Activated CD4-positive, alpha-beta T cell treated with anti-CD3 and anti-CD28 coated beads, Interleukin-2, amount 50 U/mL, for 48 hours (primary cell): ENCODE measurements around the gene NOX4.
"Not testable (repeated sequence)": the region's sequence is repeated elsewhere in the genome, so short reads cannot be mapped to it uniquely, and the experiment has no call there.

Experiments
- DNase-seq, 2 experiments: peaks; one replicate each; pipeline ENCODE4 v3.0.0-alpha.2; 2020

The NOX4 gene

DNA sequence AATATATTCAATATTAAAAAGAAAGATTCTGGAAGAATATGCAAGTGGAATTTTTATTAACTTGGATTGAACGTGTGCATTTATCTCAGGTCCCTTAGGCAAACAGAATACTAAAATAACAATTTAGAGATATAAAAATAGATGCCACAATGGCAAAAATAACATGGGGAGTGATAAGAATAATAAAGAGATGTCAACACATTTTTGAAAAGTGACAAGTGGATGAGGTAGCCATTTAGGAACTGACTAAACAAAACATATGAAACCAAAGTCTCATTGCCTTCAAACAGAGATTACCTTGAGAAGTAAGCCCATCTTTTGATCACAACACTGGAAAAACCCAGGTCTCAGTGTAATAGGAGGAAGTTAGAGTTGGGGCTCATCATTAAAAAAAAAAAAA lies 112.2 kb downstream of the NOX4 start:
- not testable (repeated sequence) for DNase-seq

DNA sequence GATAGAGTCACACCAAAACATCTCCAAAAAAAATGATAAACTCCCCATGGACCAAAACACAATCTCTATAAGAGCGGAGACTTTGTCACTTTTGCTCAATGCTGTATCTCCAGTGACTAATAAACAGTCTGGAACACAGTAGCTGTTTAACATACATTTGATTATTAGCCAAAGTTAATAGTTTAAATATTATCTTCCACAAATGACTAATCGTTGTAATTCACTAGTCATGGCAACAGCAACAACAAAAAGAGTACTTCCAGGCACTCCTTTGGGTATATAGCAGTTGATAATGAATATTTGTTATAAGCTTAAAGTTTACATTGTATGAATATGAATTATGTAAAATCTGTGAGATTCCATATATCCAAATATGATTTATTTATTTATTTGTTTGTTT lies 121.8 kb downstream of the NOX4 start:
- not testable (repeated sequence) for DNase-seq

DNA sequence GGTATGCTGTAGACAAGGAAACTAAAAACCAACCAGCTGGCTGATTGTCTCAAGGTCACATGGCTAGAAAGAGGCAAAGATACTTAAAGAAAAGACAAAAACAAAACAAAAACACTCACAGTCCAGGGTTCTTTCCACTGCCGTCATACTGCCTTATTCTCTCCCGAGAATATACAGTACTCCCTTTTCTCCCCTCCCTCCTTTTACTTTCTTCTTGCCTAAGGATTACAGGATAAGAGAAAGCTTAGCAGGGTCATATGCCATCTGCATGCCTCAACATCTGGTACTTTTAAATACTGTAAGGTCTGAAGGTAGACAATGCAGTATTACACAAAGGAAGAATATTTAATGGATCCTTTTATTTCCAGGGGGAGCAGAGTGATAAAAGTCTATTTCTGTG lies 126.3 kb downstream of the NOX4 start:
- DNase-seq: not testable (repeated sequence)

DNA sequence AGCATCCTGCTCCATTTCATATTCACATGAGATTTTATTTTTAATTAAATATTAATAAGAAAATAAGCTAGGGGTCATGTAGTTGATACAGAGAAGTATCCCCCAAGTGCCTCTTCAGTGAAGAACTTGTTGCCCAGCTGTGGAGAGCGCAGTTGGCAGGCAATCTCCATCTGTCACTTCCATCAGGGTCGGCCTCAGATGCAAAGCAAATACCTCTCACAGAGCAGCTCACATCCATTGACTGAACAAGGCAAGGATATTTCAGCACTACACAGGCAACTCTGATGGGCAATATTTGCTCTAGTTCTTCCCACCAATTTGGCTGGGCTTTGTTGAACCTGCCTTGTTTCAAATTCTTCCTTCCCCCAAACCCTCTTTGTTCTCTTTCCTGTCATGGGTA lies 129.4 kb downstream of the NOX4 start:
- no peak for DNase-seq

DNA sequence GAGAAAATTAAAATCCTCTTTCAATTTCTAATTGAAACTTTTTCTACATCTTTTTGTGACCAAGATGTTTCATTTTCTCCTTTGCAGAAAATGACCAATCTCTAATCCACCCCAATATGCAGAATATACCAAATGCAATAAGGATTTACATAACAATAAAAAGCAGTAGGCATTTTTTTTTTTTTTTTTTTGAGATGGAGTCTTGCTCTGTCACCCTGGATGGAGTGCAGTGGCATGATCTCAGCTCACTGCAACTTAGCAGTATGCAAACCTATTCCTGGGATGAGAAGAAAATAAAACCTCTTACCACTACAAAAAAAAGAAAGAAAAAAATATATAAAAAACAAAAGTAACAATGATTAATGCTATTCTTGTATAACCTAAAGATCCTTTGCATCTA lies 132.0 kb downstream of the NOX4 start:
- not testable (repeated sequence) for DNase-seq

DNA sequence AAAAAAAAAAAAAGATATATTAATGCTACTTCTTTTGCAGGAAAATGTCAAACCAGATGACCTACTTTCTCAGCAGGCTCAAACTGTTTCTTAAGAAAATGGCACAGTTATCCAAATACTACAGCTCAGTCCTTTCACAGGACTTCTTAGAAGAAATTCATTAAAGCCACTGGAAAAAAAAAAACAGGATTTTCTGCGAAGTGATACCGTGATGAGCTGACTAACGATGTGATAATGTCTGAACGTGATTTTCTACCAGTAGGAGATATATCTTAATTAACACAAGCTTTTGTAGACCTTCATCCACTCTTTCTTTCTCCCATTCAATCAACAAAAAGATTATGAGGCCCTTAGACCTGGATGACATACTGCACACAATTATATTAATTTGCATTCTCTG lies 132.4 kb downstream of the NOX4 start:
- no peak for DNase-seq

DNA sequence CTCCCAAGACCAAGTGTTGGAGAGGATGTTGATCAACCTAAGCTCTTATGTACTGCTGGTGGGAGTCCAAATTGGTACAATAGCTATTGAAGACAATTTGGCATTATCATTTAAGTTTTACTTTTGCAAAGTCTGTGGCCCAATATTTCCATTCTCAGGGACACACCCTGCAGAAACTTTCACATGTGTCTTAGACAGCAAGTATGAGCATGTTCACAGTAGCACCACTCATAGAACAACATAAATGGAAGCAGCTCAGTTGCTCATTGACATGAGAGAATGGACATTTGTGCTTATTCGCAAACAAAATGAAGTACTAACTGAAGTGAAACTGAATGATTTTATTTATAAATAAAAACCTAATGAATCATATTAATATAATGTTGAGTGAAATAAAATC lies 135.5 kb downstream of the NOX4 start:
- DNase-seq: no peak

DNA sequence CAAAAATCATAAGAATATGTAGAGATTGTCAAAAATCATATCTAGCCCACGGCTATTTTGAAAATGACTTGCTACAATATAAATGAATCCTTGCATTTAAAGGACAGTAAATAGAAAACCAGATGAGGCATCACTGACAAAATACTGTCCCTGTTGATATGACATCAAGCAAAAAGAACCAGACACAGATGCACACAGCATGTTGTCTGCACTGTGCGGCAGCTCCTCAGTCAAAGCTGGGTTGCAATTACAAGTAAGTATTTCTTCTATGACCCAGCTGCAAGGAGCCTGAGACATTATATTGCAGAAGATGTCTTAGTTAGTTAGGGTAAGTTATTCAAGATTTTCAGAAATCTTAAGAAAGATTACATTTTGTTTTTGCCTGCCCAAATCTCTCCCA lies 136.7 kb downstream of the NOX4 start:
- not testable (repeated sequence) for DNase-seq

DNA sequence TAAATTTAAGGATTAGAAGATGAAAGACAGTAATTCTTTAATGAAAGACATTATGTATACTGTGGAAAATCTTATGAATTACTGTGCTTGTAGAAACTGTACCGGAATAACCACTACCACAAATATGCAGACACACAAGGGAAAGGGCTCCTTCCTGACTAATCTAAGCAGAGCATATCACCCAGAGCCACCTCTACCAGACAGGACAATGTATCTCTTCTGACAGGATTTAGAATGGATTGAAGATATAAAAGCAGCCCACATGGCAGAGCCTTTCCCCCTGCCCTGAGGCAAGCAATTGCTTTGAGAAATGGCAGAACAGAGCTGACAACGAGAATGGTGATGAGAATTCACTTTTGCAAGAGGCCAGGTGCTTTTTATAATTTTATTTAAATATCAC lies 144.1 kb downstream of the NOX4 start:
- no peak for DNase-seq

DNA sequence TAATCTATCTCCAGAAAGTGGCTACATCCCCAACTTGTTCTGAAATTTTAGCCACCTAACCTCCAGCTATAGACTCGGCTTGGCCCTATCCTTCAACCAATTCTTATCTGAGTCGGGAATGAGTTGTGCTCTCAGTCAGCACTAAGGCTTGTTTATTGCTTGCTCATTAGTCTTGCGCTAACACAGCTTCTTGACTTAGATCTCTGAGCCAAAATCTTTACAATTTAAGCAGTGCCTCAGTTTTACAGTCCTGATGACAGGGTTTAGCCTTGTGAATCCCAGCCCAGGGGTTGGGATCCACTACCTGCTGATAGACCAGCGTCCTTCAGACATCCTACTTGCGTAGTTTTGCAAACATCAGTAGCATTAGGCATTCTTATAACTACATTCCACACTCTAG lies 144.6 kb downstream of the NOX4 start:
- DNase-seq: no peak

DNA sequence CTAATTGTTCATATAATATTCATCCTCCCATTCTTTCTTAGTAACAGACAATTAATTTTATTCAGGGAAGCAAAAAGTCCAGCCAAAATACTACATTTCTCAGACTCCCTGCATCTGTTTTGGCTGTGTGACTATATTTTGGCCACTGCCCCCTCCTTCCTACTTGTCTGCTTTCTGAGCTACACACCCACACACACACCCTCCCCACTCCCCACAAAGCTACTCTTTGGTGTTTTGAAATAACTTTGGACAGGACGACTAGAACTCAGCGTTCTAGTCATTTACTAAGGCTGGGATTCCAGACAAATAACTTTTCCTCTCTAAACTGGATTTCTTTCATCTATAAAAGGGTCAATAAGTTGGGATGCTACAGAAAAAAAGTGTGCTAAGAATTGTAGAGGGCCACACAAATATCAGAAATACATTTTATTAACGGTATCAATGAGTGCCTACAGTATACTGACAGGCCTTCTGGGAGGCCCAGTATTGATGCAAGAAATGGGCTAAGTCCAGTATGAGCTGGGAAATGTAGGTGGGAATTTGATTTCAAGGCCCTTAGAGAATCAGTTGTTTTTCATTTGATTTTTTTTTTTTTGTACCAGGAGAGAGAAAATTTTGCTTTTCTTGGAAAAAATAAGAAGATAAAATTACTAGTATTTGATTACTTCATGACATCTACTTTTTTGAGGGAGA lies 148.1 kb downstream of the NOX4 start:
- DNase-seq: not testable (repeated sequence)

DNA sequence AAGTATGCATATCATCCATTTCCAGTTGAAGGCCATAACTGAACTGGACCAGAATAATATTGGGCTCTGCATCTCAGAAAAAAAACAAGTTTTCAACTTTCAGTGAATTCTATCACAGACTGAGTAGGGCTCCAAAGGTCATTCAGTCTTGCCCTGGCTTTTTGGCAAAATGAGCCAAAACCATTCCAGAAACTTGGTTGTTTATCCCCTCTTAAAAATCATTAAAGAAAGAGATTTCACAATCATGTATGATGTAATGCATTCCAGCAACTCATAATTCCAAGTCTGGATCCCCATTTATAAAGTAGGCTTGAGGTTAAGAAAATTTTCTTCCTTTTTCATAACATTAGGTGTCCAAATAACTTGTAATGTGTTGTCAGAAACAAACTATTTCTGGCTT lies 150.7 kb downstream of the NOX4 start:
- not testable (repeated sequence) for DNase-seq

DNA sequence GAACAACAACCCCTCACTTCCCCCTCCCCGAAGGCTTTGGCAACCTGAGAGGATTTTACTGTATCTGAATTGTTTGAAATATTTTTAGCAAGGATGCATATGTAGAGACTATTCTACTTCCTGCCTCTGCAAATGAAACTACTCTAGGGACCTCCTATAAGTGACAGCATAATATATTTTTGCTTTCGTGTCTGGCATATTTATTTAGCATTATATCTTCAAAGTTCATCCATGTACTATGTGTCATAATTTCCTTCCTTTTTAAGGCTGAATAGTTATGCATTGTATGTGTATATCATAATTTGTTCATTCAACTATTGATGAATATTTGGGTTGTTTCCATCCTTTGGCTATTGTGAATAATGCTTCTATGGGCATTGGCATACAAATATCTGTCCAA lies 153.1 kb downstream of the NOX4 start:
- DNase-seq: not testable (repeated sequence)

DNA sequence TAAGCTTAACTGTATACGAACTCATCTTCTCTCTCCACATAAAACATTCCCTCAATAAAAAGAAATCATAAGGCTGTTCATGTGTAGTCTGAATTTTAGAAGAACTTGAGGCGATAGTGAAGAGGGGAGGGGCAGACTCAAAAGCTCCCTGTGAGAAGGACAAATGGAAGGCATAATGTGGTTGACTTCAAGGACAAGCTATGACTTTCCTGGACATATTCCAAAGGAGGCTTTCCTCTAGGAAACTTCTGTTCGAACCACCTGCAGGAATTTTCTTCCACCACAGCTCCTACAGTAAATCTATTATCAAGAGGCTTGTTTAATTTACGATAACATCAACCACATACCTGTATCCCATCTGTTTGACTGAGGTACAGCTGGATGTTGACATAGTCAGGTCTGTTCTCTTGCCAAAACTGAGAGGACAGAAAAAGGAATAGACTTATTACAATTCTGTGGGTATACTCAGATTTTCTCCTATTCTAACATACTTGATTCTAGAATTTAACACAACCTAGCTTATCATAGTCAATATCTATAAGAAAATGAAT lies 154.0 kb downstream of the NOX4 start:
- not testable (repeated sequence) for DNase-seq

DNA sequence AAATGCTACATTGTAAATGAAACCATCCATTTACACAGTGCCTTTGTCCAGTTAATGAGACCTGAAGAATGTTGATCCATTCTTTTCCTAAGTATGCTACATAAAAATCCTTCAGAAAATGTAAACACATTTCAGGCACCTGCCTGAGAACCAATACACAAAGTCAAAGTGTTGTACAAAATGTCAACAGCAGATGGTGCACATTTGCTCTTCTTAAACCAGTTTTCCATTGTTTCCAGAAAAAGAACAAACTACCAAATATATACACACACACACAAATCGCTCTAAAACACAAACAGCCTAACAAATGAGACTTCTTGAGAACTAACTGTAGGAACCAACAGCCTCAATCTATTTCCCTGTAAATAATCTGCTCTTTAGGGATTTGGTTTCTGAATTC lies 157.5 kb downstream of the NOX4 start:
- not testable (repeated sequence) for DNase-seq

DNA sequence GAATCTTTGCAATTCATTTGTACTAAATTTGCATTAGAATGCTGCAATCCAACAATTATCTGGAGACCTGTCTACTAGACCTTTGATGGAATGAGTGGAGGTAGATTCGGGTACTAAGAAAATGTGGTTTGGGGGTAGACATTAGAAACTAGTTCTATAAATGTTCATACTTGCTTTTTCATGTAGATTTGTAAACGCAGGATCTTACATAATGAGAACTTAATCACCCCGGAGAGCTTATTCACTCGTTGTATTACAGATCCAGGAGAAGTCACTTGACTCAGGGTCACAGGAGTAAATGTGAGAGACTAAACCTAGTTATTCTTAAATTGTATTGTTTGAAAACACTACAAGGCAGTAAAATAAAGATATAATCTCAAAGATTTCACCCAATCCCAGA lies 159.2 kb downstream of the NOX4 start:
- DNase-seq: not testable (repeated sequence)

DNA sequence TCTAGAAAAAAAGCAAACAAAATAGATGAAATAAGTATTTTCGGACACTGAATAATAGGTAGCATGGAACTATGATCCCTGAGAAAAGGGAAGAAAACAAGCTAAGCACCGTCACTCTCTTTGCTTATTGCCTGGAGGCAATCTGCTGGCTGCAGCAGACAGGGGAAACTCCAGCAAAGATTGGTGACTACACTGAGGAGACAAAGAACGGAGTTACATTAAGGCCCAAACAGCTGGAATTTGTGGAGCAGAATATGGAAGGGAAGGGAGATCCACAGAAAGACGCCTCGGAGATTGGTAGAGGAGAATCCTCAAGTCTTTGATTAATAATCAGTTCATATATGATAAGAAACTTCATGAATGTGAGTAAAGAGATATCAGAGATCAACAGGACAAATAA lies 163.3 kb downstream of the NOX4 start:
- no peak for DNase-seq

DNA sequence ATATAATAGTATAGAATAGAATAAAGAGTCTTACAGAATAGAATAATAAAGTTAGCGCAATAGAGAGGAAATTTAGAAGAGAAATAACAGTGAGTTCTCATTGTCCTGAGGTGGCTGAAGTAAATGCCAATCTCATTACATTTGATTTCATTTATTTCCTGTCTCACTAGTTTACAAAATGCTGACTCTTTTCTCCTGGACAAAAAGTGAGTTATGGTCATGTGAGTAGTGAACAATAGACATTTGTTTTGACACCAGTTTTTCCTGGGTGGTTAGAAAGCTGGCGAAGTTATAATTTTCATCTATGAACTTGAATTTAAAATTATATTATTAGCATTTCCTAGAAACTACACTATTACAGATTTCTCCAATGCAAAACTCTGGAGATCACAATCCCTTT lies 169.8 kb downstream of the NOX4 start:
- no peak for DNase-seq

DNA sequence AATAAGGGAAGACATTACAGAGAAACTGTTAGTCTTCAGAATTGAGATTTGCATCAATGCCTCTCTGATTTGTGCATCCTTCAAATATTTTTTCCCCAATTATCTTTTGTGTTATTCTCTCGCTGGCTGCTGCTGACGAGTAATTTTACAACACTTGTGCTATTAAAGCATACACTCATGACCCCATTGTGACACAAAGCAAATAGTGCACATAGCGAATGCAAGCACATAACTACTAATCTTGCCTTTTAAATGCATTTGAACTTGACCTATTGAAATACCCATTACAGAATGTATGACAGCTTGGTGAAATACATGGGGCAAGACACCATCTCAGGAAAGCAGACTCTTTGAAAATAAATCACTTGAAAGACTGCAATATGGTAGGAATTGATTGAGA lies 180.6 kb downstream of the NOX4 start:
- not testable (repeated sequence) for DNase-seq

DNA sequence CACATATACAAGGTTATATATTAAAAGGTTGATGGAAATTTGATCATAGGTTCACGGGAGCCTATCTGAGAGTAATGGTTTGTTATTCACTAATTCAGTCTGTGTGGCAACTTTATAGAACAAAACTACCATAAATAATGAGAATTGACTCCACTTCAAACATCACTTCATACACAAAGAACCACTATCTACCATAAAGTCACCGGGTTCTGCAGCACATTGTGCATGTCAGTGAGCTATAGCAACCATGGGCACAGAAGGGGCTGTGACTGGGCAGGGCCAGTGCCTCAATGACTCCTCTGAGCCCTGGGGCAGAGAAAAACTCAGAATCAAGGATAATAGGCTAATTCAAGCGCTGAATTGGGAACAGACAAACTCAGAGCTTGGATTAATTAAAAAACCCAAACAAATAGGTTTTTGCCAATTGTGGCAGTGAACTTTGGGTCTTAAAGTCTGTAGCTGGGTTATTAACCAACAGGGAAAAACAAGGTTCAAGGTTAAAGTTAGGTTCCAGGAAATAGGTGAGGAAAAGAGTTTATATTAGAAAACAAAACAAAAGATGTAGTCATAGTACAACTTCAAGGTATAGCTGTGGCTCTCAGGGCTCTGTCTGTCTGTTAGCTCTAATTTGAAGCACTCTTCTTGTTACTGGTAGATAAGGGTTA lies 181.7 kb downstream of the NOX4 start:
- DNase-seq: not testable (repeated sequence)

DNA sequence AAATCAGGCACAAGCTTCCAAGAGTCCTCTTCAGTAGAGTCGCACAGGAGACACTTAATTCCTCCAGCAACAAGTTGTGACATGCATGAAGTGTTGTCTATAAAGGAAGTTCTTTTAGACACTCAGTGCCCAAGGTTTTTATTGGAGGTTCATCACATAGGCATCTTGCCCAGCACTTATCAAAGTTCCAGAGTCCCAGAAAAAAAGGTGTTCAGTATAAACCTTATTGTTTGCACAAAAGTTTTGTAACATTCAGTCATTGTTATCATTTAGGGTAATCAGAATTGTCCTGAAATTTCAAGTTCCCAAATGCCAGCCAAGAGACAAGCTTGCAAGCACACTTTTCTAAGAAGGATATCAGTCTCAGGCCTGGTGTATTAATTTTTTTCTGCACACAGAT lies 182.9 kb downstream of the NOX4 start:
- not testable (repeated sequence) for DNase-seq

DNA sequence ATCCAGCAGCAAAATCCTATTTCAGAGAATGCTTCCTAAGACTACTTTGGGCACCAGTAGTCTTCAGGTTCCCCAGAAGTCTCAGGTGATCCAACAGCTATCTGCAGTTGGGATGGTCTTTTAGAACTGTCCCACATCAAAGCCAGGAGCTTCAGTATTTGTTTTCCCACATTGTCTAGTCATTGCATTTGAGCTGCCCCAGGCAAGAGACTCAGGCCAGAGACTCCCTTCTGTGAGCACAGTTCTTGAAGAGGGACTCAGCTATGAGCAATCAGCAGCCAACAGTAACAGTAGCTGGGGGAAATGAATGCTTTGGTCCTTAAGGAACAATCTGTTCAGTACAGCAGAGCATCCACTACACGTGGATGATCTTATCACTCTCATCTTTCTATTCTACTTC lies 188.1 kb downstream of the NOX4 start:
- not testable (repeated sequence) for DNase-seq

DNA sequence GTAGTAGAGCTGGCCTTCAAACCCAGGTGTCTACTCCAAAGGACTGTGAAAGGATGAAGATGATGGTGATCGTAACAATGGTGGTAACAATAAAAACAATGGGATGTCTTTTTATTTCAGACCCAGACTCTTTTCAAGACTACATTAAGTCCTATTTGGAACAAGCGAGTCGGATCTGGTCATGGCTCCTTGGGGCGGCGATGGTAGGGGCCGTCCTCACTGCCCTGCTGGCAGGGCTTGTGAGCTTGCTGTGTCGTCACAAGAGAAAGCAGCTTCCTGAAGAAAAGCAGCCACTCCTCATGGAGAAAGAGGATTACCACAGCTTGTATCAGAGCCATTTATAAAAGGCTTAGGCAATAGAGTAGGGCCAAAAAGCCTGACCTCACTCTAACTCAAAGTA lies 196.2 kb downstream of the NOX4 start:
- DNase-seq: not testable (repeated sequence)

DNA sequence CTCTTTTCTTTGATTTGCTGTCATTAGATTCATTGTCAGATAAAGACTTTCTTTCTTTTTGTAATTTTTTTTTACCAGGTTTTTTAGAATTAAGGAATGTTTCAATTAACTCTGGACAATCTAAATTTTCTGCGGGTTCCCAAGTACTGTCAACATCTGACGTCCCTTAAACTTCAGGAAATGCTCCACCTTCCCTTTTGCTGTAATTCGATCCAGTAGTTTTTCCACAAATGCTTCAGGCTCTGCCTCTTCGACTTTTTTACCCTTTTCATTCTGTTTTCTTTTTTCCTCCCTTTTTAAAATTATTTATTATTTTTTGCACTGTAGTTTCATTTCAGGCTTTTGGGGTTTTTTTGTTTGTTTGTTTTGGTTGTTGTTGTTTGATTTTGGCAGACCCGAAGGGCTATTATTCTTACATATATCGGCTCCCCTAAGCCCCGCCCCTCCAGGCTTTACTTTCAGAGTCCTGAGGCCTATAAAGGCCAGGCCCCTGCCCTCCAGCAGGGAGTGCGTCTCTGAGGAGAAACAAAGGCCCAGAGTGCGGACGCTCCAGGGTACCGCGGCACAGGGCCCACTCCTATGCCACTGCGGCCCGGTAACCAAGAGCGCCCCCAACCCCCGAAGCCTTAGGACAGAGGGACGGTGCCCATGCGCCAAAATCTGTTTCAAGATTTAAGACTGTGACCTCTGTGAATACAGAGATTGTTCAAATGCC lies 197.1 kb downstream of the NOX4 start:
- DNase-seq: no peak
